ENCODE results near the gene PPP2R5E. TPM values are rescaled to one million over a fixed set of nuclear protein-coding genes. Genes with fewer than 3 reads are reported as not detected.
"Not testable (repeated sequence)": the region's sequence is repeated elsewhere in the genome, so short reads cannot be mapped to it uniquely, and the experiment has no call there.

Gene PPP2R5E
- total RNA-seq, 1 donor from 2014 or later = 5.7 TPM

GRCh38 chr14:63535918-63536317 is 7.3 kb downstream of the PPP2R5E start:
- no peak for DNase-seq (ENCODE audit: low spot score in 2 of 2)
- H3K36me3 ChIP-seq = peaks cover 28 to 46% of the 10 kb centered on the region in 2 donors
- TF ChIP-seq CTCF (IDR thresholded peaks at IDR 0.05) = no peak
- no peak overlapping the region for H3K27ac ChIP-seq
- no peaks in the 10 kb centered on the region for H3K27me3 ChIP-seq
- no peaks in the 10 kb centered on the region for H3K9me3 ChIP-seq
- intact Hi-C loops (cut with DNase I) = no loop called here
- no peak overlapping the region for H3K4me3 ChIP-seq
- peaks cover 0 to under 1% of the 10 kb centered on the region in 2 donors for H3K4me1 ChIP-seq

GRCh38 chr14:63533474-63533873 is 9.7 kb downstream of the PPP2R5E start:
- no peaks in the 10 kb centered on the region for H3K4me1 ChIP-seq
- DNase-seq (ENCODE audit: low spot score in 2 of 2) = no peak
- TF ChIP-seq CTCF (IDR thresholded peaks at IDR 0.05) = no peak
- H3K9me3 ChIP-seq = no peaks in the 10 kb centered on the region
- intact Hi-C loops (cut with DNase I) = no loop called here
- H3K27me3 ChIP-seq = no peaks in the 10 kb centered on the region
- H3K4me3 ChIP-seq = no peak overlapping the region
- H3K36me3 ChIP-seq = peaks cover 17 to 32% of the 10 kb centered on the region in 2 donors
- H3K27ac ChIP-seq = no peak overlapping the region

DNA sequence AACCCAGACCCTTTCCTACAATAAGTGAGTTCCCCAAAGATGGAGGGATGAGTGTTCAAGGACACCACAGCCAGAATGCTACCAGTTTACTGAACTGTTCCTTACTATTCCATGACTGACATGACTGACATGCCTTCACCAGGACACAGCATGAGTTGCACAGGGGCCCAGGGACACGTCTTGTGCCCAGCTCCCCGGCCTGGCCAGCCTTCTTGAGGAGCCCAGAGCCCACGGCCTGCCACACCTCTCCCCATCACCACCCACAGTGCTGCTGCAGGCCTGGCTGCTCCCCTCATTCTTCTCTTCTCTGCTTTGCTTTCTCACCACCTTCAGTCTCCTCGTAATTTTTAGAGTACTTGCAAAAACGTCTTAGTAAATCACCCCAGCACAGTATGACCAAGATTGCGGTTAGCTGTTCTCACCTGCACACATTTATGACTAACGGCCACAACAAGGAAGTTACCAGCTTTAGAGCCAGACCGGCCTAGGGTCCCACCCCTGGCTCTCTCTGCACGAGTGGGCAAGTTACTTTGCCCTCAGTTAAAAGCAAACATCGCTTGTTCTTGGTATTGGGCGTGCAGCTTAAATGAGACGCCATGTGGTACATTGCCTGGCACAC is 18.5 kb downstream of the PPP2R5E start:
- no peak overlapping the region for H3K4me3 ChIP-seq
- no peak for TF ChIP-seq CTCF (IDR thresholded peaks at IDR 0.05)
- no peaks in the 10 kb centered on the region for H3K4me1 ChIP-seq
- intact Hi-C loops (cut with DNase I) = no loop called here
- no peaks in the 10 kb centered on the region for H3K27me3 ChIP-seq
- DNase-seq (ENCODE audit: low spot score in 2 of 2) = no peak
- H3K36me3 ChIP-seq = peaks cover 0 to 4% of the 10 kb centered on the region in 2 donors
- H3K27ac ChIP-seq = no peak overlapping the region
- H3K9me3 ChIP-seq = no peaks in the 10 kb centered on the region

GRCh38 chr14:63523735-63524426 is 19.3 kb downstream of the PPP2R5E start:
- peaks cover 0 to 4% of the 10 kb centered on the region in 2 donors for H3K36me3 ChIP-seq
- H3K9me3 ChIP-seq = no peaks in the 10 kb centered on the region
- no peak overlapping the region for H3K4me3 ChIP-seq
- no peaks in the 10 kb centered on the region for H3K4me1 ChIP-seq
- intact Hi-C loops (cut with DNase I) = no loop called here
- DNase-seq (ENCODE audit: low spot score in 2 of 2) = no peak
- TF ChIP-seq CTCF (IDR thresholded peaks at IDR 0.05) = no peak
- no peaks in the 10 kb centered on the region for H3K27me3 ChIP-seq
- H3K27ac ChIP-seq = no peak overlapping the region

- DNase-seq (ENCODE audit: low spot score in 2 of 2); intact Hi-C loops (cut with DNase I); H3K27me3 ChIP-seq; H3K36me3 ChIP-seq; H3K9me3 ChIP-seq; H3K4me1 ChIP-seq; H3K4me3 ChIP-seq; H3K27ac ChIP-seq: not testable (repeated sequence)
Measured at GRCh38 chr14:63522511-63522910, 20.7 kb downstream of the PPP2R5E start.

GRCh38 chr14:63517354-63517753 is 25.8 kb downstream of the PPP2R5E start:
- H3K4me1 ChIP-seq = peaks cover 0 to 10% of the 10 kb centered on the region in 2 donors
- no peak overlapping the region for H3K4me3 ChIP-seq
- TF ChIP-seq CTCF (IDR thresholded peaks at IDR 0.05) = no peak
- H3K27ac ChIP-seq = no peak overlapping the region
- peaks cover 0 to 4% of the 10 kb centered on the region in 2 donors for H3K36me3 ChIP-seq
- no peak for DNase-seq (ENCODE audit: low spot score in 2 of 2)
- H3K9me3 ChIP-seq = no peaks in the 10 kb centered on the region
- intact Hi-C loops (cut with DNase I) = no loop called here
- no peaks in the 10 kb centered on the region for H3K27me3 ChIP-seq

Data from ascending aorta (tissue), 2 donors.